CD4-positive, alpha-beta T cell (primary cell): ENCODE results near the gene VSTM1. TPM values are rescaled to one million over a fixed set of nuclear protein-coding genes. Genes with fewer than 3 reads are reported as not detected.
"Not testable (repeated sequence)": the region's sequence is repeated elsewhere in the genome, so short reads cannot be mapped to it uniquely, and the experiment has no call there.

Source experiments
- ATAC-seq: fragments of 200-7000 bp; cut with Tn5 transposase; one replicate; pipeline ENCODE4 v1.10.0; 2022; ENCODE audit warnings: mild to moderate bottlenecking; ENCODE audit not compliant: poor library complexity
- CTCF ChIA-PET: fragments of 350-600 bp; sonication (Branson Sonifier 250); formaldehyde crosslinking; loops from one replicate; lab custom pipeline; 2021; ENCODE audit warnings: antibody characterized with exemption, inconsistent platforms; lab: Charles Lee
- POLR2A ChIA-PET: fragments of 350-600 bp; sonication (Branson Sonifier 250); formaldehyde crosslinking; loops from one replicate; lab custom pipeline; 2021; ENCODE audit warnings: antibody characterized with exemption, inconsistent platforms; lab: Charles Lee
- DNase-seq, 14 experiments: peaks; one replicate each; pipeline ENCODE4 v3.0.0-alpha.2; 2013 to 2020; ENCODE audit warnings: mixed read lengths in 2 of 14
- H3K27ac ChIP-seq, 2 donors: one replicate each; pipeline versions ENCODE4 v1.5.1 to v1.7.0; 2013; ENCODE audit warnings: low read length in 2 of 2, low read depth in 1 of 2, mild to moderate bottlenecking in 1 of 2
- H3K27me3 ChIP-seq, 2 experiments: 1 replicate in 1 of 2; 2 replicates in 1 of 2; pipeline versions ENCODE4 v1.6.1 to v1.7.0; 2013; ENCODE audit warnings: low read length in 2 of 2, control low read depth in 1 of 2, mild to moderate bottlenecking in 1 of 2, moderate library complexity in 1 of 2; ENCODE audit not compliant: insufficient read depth in 2 of 2, control insufficient read depth in 1 of 2
- H3K36me3 ChIP-seq: one replicate; pipeline ENCODE4 v1.6.1; 2013; ENCODE audit warnings: low read length, control low read depth; ENCODE audit not compliant: insufficient read depth
- H3K4me1 ChIP-seq: one replicate; pipeline ENCODE4 v1.6.1; 2013; ENCODE audit warnings: low read length, control low read depth; ENCODE audit not compliant: insufficient read depth
- H3K4me3 ChIP-seq: one replicate; pipeline ENCODE4 v1.5.1; 2013; ENCODE audit warnings: mild to moderate bottlenecking, low read length, moderate library complexity
- H3K9me3 ChIP-seq, 2 experiments: 1 replicate in 1 of 2; 2 replicates in 1 of 2; pipeline versions ENCODE4 v1.6.1 to v1.7.0; 2013; ENCODE audit warnings: low read length in 2 of 2, mild to moderate bottlenecking in 2 of 2, control low read depth in 1 of 2, moderate library complexity in 1 of 2; ENCODE audit not compliant: control insufficient read depth in 1 of 2, insufficient read depth in 1 of 2
- H3K27ac Mint-ChIP-seq: one replicate; pipeline ENCODE4 v1.8.0; 2020; ENCODE audit warnings: mixed read lengths
- H3K27me3 Mint-ChIP-seq: one replicate; pipeline ENCODE4 v1.8.0; 2021; ENCODE audit warnings: mixed read lengths
- H3K36me3 Mint-ChIP-seq: one replicate; pipeline ENCODE4 v1.8.0; 2021; ENCODE audit warnings: low read depth, mixed read lengths
- H3K4me1 Mint-ChIP-seq: one replicate; pipeline ENCODE4 v1.8.0; 2021; ENCODE audit warnings: low read depth, mixed read lengths
- H3K4me3 Mint-ChIP-seq: one replicate; pipeline ENCODE4 v1.8.0; 2020; ENCODE audit warnings: mild to moderate bottlenecking, mixed read lengths
- H3K9me3 Mint-ChIP-seq: one replicate; pipeline ENCODE4 v1.8.0; 2020; ENCODE audit warnings: mixed read lengths
- intact Hi-C, 2 experiments: fragments of 100-400 bp; cut with DNase I in 1 of 2; cut with micrococcal nuclease in 1 of 2; formaldehyde crosslinking; loops; one replicate each; pipeline versions ENCODE4 v1.15.1 to v1.9.0; 2023 to 2025; cut with DNase I, micrococcal nuclease
- total RNA-seq, 174 experiments: library from RNA in 2 of 174; stranded (reverse) in 2 of 174; gene quantifications; one replicate each; pipeline ENCODE4 v1.2.3 and lab custom pipeline; 2021 to 2026
- TF ChIP-seq, protein P1 (sequence below): fragments of 200-600 bp; IDR thresholded peaks from one replicate; pipeline ENCODE4 v1.8.0; 2022; ENCODE audit warnings: antibody characterized with exemption, mild to moderate bottlenecking

Gene VSTM1
- total RNA-seq, 2 experiments from 2014 or later, result not detected

DNA sequence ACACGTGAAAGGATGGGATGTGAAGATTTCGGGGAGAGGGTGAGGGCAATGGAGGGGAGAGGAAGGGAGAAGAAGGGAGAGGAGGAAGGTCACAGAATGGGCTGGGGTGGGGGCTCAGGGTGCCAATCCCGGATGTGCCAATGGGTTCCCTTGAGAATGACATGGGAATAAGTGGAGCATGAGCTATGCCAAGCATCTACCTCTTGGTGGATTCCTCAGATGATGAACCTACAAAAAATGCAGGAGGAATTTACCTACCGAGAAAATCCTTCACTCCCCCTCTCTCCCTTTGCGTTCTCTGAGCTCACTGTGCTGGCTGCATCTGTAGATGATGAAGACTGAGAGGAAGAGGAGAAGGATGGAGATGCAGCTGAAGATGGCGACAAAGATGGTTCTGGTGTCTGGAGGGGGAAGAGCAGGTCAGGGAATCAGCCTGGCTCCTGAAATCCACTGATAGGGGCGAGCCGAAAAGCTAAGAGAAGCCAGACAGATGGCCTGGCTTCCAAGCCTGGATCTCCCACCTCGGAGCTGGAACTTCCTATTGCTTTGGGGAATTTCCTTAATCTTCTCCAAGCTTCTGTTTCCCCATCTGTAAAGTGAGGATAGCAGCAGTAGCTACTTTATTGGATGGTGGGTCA is 21.6 kb downstream of the VSTM1 start:
- no peaks in the 10 kb centered on the region for H3K36me3 Mint-ChIP-seq
- CTCF ChIA-PET, result interaction anchor here (1.3 kb wide), 1 partner anchor 12 kb away, joined by 4 read pairs; no protein-coding TSS in a partner anchor
- intact Hi-C loops, result no loop called here
- DNase-seq (no peak), ATAC-seq (no peak)
- no peaks in the 10 kb centered on the region for H3K4me1 ChIP-seq
- H3K4me1 Mint-ChIP-seq, result no peaks in the 10 kb centered on the region
- H3K9me3 ChIP-seq, result peaks cover 0 to 4% of the 10 kb centered on the region in 2 experiments
- TF ChIP-seq, protein P1, sequence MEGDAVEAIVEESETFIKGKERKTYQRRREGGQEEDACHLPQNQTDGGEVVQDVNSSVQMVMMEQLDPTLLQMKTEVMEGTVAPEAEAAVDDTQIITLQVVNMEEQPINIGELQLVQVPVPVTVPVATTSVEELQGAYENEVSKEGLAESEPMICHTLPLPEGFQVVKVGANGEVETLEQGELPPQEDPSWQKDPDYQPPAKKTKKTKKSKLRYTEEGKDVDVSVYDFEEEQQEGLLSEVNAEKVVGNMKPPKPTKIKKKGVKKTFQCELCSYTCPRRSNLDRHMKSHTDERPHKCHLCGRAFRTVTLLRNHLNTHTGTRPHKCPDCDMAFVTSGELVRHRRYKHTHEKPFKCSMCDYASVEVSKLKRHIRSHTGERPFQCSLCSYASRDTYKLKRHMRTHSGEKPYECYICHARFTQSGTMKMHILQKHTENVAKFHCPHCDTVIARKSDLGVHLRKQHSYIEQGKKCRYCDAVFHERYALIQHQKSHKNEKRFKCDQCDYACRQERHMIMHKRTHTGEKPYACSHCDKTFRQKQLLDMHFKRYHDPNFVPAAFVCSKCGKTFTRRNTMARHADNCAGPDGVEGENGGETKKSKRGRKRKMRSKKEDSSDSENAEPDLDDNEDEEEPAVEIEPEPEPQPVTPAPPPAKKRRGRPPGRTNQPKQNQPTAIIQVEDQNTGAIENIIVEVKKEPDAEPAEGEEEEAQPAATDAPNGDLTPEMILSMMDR, result no peak
- peaks cover 18 to 19% of the 10 kb centered on the region in 2 experiments for H3K27me3 ChIP-seq
- POLR2A ChIA-PET, result no interaction called here
- H3K27ac Mint-ChIP-seq, result no peak overlapping the region
- H3K27me3 Mint-ChIP-seq, result peaks cover 57% of the 10 kb centered on the region
- H3K36me3 ChIP-seq, result no peaks in the 10 kb centered on the region
- no peak overlapping the region for H3K4me3 Mint-ChIP-seq
- H3K9me3 Mint-ChIP-seq, result no peaks in the 10 kb centered on the region
- no peak overlapping the region for H3K27ac ChIP-seq
- H3K4me3 ChIP-seq, result no peak overlapping the region

DNA sequence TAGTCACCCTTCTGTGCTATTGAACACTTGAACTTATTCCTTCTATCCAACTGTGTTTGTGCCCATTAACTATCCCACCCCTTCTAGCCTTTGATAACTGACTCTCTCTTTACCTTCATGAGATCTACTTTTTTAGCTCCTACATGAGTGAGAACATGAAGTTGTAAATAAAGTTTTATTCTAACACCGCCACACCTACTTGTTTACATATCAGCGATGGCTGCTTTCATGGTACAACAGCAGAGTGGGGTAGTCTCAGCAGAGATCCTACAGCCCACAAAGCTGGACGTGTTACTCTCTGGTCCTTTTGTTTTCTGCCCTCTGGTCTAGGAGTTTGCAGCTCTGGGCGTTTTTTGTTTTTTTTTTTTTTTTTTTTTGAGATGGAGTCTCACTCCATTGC is 23.7 kb downstream of the VSTM1 start:
- TF ChIP-seq, protein P1, result no peak
- no peak for DNase-seq
- Mint-ChIP-seq H3K27ac (no peak overlapping the region), H3K4me3 (no peak overlapping the region), H3K4me1 (no peaks in the 10 kb centered on the region), H3K27me3 (peaks cover 50% of the 10 kb centered on the region), H3K36me3 (no peaks in the 10 kb centered on the region), H3K9me3 (no peaks in the 10 kb centered on the region)
- Histone ChIP-seq H3K36me3 (no peaks in the 10 kb centered on the region), H3K27ac (no peak overlapping the region), H3K9me3 (peaks cover 0 to 4% of the 10 kb centered on the region in 2 experiments), H3K4me3 (no peak overlapping the region), H3K27me3 (peaks cover 10 to 15% of the 10 kb centered on the region in 2 experiments), H3K4me1 (no peaks in the 10 kb centered on the region)
- CTCF ChIA-PET, result no interaction called here
- no peak for ATAC-seq
- POLR2A ChIA-PET, result no interaction called here
- intact Hi-C loops, result no loop called here

DNA sequence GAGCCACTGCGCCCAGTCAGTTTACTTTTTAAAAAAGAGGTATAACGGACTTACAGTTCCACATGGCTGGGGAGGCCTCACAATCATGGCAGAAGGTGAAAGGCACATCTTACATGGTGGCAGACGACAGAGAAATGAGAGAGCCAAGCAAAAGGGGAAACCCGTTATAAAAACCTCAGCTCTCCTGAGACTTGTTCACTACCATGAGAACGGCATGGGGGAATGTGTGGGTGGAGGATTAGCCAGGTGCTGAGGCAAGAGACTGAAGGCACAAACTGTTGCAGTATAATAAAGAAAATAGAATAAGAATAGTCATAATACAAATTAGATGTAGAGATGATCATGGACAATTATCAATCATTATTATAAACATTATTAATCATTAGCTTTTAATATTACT is 27.2 kb downstream of the VSTM1 start:
- DNase-seq, H3K27ac ChIP-seq, CTCF ChIA-PET, H3K4me1 ChIP-seq, H3K27ac Mint-ChIP-seq, H3K4me3 Mint-ChIP-seq, H3K9me3 Mint-ChIP-seq, H3K4me3 ChIP-seq, intact Hi-C loops, H3K36me3 ChIP-seq, H3K9me3 ChIP-seq, H3K27me3 ChIP-seq, H3K36me3 Mint-ChIP-seq, H3K4me1 Mint-ChIP-seq, POLR2A ChIA-PET, ATAC-seq: not testable (repeated sequence)
- peaks cover 32% of the 10 kb centered on the region for H3K27me3 Mint-ChIP-seq
